IPS DF 4.7 (cell line): ENCODE data around the gene ANKRD40.
"Not testable (repeated sequence)": the region's sequence is repeated elsewhere in the genome, so short reads cannot be mapped to it uniquely, and the experiment has no call there.

Experiments
- DNase-seq: peaks from one replicate; pipeline ENCODE4 v3.0.0-alpha.2; 2013; ENCODE audit warnings: low spot score; ENCODE audit errors: extremely low read depth

ANKRD40 gene

GRCh38 chr17:50686494-50687199 is 21.1 kb downstream of the ANKRD40 start:
- DNase-seq: no peak

GRCh38 chr17:50685691-50686493 is 21.8 kb downstream of the ANKRD40 start:
- no peak for DNase-seq

GRCh38 chr17:50685334-50685665 is 22.4 kb downstream of the ANKRD40 start:
- no peak for DNase-seq

- no peak for DNase-seq
These were observed 22.9 kb downstream of the ANKRD40 start for GRCh38 chr17:50684612-50685333.

GRCh38 chr17:50684288-50684611 is 23.5 kb downstream of the ANKRD40 start:
- DNase-seq: no peak

- no peak for DNase-seq
These were observed 24.1 kb downstream of the ANKRD40 start for GRCh38 chr17:50683434-50684287.

- no peak for DNase-seq
These were observed 24.8 kb downstream of the ANKRD40 start for GRCh38 chr17:50682938-50683337.

- no peak for DNase-seq
These were observed 25.3 kb downstream of the ANKRD40 start for GRCh38 chr17:50682441-50682840.

- no peak for DNase-seq
These were observed 26.2 kb downstream of the ANKRD40 start for GRCh38 chr17:50681263-50682200.

GRCh38 chr17:50680543-50681262 is 27.0 kb downstream of the ANKRD40 start:
- not testable (repeated sequence) for DNase-seq

GRCh38 chr17:50680126-50680525 is 27.6 kb downstream of the ANKRD40 start:
- no peak for DNase-seq

- DNase-seq: no peak
These were observed 28.6 kb downstream of the ANKRD40 start for GRCh38 chr17:50679008-50679544.

- DNase-seq: no peak
These were observed 29.8 kb downstream of the ANKRD40 start for GRCh38 chr17:50677851-50678375.

- no peak for DNase-seq
These were observed 31.4 kb downstream of the ANKRD40 start for GRCh38 chr17:50676065-50676975.

- no peak for DNase-seq
These were observed 32.1 kb downstream of the ANKRD40 start for GRCh38 chr17:50675627-50676026.

GRCh38 chr17:50675190-50675589 is 32.5 kb downstream of the ANKRD40 start:
- no peak for DNase-seq

GRCh38 chr17:50672831-50673551 is 34.7 kb downstream of the ANKRD40 start:
- no peak for DNase-seq
